Stimulated activated CD8-positive, alpha-beta memory T cell treated with anti-CD3 and anti-CD28 coated beads, Interleukin-15, amount 100 ng/mL, for 1 hour (primary cell): ENCODE data around the gene CCDC198.

Experiments
- DNase-seq: peaks from one replicate; pipeline ENCODE4 v3.0.0-alpha.2; 2020; ENCODE audit warnings: low read depth

CCDC198 gene

GRCh38 chr14:57464008-57464730 is 29.5 kb downstream of the CCDC198 start:
- DNase-seq = no peak

- DNase-seq = no peak
These were observed 31.1 kb downstream of the CCDC198 start for GRCh38 chr14:57462551-57462950.

GRCh38 chr14:57461777-57462320 is 31.8 kb downstream of the CCDC198 start:
- DNase-seq = no peak

GRCh38 chr14:57435923-57436322 is 57.7 kb downstream of the CCDC198 start:
- DNase-seq = no peak

- no peak for DNase-seq
These were observed 72.7 kb downstream of the CCDC198 start for GRCh38 chr14:57420986-57421385.

GRCh38 chr14:57420033-57420432 is 73.6 kb downstream of the CCDC198 start:
- DNase-seq = no peak
